ENCODE data around the gene SYNPR.

SYNPR gene

DNA sequence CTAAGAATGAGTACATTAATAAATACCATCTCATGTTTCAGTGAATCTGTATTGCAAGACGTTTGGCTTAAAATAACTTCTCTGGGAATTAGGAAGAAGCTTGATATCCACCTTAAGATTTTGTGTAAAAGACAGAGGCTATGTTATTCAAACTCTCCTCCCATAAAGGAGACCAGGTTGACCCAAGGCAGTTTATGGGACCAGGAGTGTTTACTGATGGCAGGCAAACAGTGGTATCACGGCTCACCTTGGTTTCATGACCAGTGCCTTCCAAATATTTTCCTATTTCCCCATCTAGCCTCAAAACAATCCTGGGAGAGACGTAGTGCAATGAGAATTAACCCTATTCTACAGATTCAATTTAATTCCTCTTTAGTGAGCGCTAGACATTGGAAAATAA is 284.2 kb downstream of the SYNPR start:
- no peak for DNase-seq

DNA sequence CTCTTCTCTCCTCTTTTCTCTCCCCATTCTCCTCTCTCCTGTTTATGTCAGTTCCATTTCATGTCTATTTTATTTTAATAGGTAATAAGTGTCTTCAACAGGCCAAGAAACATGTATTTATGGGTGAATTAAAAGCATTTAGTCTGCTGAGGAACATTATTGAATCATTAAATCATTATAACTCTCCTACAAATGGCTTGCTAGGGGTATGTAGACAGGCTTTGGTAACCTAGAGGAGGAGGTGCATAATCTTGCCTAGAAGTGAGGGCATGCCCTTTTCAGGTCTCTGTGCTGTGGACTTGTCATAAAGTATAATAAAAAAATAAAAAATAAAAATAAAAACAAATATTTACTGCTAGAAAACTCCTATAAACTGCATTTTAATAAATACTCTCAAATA is 285.5 kb downstream of the SYNPR start:
- DNase-seq: no peak

DNA sequence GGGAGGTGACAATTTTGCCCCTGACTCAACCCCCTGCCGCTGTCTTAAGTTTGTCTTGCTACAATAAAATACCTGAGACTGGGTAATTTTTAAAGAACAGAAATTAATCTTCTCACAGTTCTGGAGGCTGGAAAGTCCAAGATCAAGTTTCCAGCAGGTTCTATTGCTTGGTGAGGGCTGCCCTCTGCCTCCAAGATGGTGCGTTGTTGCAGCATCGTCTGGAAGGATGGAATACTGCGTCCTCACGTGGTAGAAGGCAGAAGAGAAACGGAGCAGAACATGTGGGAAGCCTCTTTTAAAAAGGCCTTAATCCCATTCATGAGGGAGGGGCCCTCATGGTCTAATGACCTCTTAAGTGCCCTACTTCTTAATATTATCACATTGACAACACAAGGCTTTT is 287.1 kb downstream of the SYNPR start:
- no peak for DNase-seq

GRCh38 chr3:63571682-63572081 is 293.6 kb downstream of the SYNPR start:
- no peak for DNase-seq

- peak; percentile 96 for DNase-seq
These were observed 298.7 kb downstream of the SYNPR start for GRCh38 chr3:63576846-63577245.

DNA sequence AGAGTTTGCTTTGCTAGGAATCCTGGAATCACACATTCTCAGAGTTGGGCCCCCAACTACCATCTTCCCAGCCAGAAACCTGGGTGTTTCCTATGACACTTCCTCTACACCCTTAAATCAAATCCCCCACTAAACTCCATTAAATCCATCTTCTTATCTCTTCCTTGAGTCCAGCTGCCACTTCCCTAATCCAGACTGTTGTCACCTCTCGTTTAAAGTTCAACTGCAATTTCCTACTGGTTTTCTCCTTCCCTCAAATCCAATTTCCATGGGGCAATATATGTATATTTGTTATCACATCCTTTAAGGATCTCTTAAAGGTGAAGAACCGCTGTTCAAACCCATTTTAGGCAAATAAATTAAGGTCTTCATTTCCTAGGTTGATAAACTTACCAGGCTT is 300.8 kb downstream of the SYNPR start:
- DNase-seq: no peak

DNA sequence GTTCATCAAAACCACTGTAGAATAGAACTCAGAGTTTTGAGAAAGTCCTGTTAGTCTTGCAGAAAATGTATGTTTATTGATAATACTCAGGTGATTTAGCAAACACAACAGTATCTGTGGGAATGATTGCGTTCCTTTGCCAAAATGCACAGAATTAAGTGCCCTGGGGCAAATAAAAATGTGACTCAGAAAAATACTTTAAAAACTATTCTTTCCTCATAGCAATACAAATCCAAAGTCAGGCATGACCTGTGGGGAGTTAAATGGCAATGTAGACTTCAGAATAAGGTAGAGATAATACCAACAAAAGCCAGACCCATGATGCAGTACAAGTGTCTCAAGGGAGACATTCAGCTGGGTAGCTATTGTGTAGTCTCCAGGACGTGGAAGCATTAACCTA is 302.0 kb downstream of the SYNPR start:
- no peak for DNase-seq

- no peak for DNase-seq
These were observed 304.9 kb downstream of the SYNPR start for GRCh38 chr3:63582943-63583500.

DNA sequence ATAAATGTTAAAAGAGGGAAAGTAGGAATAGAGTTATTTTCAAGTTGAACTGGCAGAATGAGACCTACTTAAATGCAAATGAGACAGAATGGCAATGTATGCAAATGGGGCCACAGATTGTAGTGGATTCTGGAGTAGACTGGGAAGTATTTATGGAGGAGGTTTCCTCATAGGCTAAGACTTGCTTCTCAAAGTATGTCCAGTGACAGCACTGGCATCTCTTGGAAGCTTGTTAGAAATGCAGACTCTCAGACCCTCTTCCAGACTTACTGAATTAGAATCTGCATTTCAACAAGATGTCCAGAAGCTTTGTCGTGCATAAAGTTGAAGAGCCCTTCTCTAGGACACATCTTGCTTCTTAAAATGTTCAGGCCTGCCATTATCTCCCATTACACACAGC is 306.6 kb downstream of the SYNPR start:
- DNase-seq: no peak

GRCh38 chr3:63585927-63586326 is 307.8 kb downstream of the SYNPR start:
- DNase-seq: no peak

GRCh38 chr3:63588895-63589294 is 310.8 kb downstream of the SYNPR start:
- no peak for DNase-seq

- no peak for DNase-seq
These were observed 315.7 kb downstream of the SYNPR start for GRCh38 chr3:63593779-63594178.

DNA sequence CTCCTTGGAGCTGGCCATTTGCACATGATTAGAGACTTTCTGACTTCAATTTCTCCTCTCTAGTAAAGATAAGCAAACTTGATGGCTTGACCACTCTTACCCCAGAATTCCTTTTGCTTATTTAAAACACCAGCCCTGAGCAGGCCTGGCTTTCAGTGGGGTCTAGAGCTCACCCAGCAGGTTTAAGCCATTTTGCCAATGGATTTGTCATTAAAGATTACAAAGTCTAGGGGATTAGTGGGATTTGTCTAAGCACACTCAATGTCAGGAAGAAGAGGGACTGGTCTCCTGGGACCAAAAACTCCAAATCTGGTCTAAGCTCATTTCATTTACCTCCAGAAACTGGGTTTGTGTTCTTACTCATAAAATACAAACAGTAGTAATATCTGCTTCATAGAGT is 317.1 kb downstream of the SYNPR start:
- no peak for DNase-seq

DNA sequence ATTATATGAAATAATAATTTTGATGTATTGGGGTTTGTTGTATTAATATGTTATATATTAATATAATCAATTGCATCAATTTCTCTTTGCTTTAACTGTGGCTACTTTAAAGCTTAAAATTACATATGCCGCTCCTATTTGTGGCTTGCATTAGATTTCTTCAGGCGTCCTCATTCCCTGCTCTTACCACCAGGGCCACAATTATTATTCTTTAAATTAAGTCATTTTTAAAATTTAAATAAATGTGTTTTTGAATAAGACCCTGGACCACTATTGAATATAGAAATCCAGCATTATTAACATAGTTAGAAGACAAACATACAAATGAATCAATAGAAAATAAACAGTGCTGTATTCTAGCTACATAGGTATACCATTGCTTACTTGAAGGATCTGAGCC is 318.9 kb downstream of the SYNPR start:
- DNase-seq: no peak

DNA sequence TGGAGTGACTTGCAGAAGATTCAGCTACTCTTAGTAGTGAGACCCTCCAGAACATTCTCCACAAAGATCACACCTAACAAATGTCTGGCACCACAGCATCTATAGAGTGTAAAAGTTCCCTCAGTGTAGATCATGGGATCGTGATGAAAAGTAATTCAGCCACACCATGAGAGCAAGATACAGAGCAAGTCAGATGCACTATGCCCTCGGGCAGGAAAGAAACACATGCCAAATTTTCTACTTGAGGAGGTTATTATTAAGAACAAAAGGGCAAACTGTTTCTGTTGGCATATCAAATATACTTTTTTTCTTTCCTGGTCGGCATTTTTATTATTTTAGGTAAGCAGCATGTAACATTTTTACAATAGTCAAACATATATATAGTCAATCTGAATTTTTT is 329.6 kb downstream of the SYNPR start:
- DNase-seq: no peak

- no peak for DNase-seq
These were observed 331.3 kb downstream of the SYNPR start for GRCh38 chr3:63609408-63609807.

DNA sequence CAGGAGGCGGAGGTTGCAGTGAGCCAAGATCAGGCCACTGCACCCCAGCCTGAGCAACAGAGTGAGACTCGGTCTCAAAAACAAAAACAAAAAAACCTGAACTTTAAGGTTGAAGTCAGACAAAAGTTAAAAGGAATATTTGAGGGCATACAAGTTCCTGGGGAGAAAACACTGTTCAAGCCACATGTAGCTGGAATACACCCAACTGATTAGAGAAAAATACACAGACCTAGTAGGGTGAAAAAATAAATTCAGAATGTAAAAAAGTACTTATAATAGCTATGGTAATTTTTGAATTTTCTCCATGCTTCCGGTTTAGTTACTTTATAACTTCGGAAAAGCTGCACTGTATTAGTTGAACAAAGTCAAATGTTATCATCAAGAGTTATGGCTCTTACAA is 331.7 kb downstream of the SYNPR start:
- DNase-seq: no peak

GRCh38 chr3:63611382-63611781 is 333.3 kb downstream of the SYNPR start:
- DNase-seq: no peak

DNA sequence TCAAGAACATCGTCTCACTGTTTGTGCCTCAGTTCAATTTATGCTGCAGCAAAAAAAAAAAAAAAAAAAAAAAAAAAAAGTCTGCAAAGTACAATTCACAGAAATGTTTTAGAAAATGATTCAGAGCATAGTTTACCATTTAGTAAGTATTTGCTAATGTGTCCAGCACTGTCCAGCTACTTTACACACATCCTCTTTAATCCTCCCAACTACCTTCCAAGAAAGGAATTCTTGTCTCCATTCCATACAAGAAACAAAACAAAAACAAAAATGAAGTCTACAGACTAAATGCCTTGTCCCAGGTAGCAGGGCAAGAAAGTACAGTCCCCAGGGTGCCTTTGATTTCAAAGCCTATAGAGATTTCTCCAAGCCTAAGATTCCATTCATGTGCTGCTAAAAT is 335.5 kb downstream of the SYNPR start:
- no peak for DNase-seq

GRCh38 chr3:63617391-63617790 is 339.3 kb downstream of the SYNPR start:
- no peak for DNase-seq

- peak; percentile 42 for DNase-seq
These were observed 346.9 kb downstream of the SYNPR start for GRCh38 chr3:63624941-63625560.

- peak; percentile 1 for DNase-seq
These were observed 353.6 kb downstream of the SYNPR start for GRCh38 chr3:63631670-63632069.

DNA sequence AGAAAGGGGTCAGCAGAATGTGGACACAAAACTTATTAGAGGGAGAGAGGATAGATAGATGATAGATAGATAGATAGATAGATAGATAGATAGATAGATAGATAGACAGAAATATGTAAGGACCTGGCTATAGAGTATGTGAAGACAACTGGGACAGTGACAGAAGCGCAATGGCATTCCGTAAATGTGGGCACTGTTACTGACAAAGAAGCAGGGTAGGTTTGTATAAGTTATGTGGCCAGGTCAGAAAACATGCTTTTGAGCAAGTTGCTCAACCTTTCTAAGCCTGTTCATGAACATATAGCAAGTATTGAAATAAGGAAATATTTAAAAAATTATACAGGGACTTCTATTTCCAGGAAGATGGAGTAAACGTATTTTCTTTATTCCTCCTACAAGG is 357.1 kb downstream of the SYNPR start:
- DNase-seq: no peak

DNA sequence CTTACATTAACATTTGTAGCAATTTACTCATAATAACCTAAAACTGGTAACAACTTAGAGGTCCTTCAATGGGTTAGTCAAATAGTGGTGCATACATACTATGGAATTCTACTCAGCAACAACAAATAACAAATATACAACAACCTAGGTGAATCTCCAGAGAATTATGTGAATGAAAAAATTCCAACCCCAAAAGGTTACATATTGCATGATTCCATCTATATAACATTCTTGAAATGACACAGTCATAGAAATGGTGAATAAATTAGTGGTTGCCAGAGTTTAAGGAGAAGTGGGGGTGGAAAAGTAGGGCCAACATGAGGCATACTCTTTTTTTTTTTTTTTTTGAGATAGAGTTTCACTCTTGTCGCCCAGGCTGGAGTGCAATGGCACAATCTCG is 361.7 kb downstream of the SYNPR start:
- no peak for DNase-seq

DNA sequence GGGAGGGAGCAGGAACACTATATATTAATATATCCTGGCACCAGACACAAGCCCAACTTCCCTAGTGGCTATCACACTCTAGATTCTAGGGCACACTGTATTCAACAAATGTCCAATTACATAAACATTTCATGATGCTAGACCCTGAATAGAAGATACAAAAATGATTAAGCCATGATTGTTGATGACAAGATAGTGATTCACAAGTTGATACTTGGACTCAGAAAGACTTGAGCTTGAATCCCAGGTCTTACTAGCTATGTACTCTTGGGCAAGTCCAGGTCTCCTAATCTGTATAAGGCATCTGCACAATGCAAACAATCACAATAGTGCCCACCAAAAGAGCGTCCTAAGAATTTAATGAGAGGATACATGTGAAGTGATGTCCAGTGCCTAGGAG is 364.4 kb downstream of the SYNPR start:
- no peak for DNase-seq

All from NCI-H1105 treated with DMSO at 0.1 percent for 48 hours (cell line).